NCI-H2227 (cell line): Measurements from ENCODE around the gene IGSF9.

Experiments
- DNase-seq: peaks from one replicate; lab custom pipeline; 2025; ENCODE audit not compliant: unreplicated experiment; lab: John Stamatoyannopoulos, UW

The IGSF9 gene, protein sequence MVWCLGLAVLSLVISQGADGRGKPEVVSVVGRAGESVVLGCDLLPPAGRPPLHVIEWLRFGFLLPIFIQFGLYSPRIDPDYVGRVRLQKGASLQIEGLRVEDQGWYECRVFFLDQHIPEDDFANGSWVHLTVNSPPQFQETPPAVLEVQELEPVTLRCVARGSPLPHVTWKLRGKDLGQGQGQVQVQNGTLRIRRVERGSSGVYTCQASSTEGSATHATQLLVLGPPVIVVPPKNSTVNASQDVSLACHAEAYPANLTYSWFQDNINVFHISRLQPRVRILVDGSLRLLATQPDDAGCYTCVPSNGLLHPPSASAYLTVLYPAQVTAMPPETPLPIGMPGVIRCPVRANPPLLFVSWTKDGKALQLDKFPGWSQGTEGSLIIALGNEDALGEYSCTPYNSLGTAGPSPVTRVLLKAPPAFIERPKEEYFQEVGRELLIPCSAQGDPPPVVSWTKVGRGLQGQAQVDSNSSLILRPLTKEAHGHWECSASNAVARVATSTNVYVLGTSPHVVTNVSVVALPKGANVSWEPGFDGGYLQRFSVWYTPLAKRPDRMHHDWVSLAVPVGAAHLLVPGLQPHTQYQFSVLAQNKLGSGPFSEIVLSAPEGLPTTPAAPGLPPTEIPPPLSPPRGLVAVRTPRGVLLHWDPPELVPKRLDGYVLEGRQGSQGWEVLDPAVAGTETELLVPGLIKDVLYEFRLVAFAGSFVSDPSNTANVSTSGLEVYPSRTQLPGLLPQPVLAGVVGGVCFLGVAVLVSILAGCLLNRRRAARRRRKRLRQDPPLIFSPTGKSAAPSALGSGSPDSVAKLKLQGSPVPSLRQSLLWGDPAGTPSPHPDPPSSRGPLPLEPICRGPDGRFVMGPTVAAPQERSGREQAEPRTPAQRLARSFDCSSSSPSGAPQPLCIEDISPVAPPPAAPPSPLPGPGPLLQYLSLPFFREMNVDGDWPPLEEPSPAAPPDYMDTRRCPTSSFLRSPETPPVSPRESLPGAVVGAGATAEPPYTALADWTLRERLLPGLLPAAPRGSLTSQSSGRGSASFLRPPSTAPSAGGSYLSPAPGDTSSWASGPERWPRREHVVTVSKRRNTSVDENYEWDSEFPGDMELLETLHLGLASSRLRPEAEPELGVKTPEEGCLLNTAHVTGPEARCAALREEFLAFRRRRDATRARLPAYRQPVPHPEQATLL

GRCh38 chr1:159945483-159946241 lies at the start of gene IGSF9:
TSS of gene IGSF9 (minus strand) at chr1:159945613. CDS start at chr1:159943454, 2,159 bp downstream.
- DNase-seq, result peak; percentile 98

GRCh38 chr1:159994896-159995295 lies 49.5 kb upstream of the IGSF9 start:
- no peak for DNase-seq

DNA sequence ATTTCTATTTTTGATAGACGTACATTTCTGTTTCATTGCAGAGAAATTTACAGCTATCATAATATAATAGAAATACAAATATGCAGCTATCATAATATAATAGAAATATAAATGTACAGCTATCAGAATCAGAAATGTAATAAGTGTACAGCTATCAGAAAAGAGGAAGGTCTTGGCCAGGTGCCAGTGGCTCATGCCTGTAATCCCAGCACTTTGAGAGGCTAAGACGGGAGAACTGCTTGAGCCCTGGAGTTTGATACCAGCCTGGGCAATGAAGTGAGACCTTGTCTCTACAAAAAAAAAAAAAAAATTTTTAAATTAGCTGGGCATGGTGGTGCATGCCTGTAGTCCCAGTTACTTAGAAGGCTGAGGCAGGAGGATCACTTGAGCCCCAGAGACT lies 48.5 kb upstream of the IGSF9 start:
- no peak for DNase-seq

DNA sequence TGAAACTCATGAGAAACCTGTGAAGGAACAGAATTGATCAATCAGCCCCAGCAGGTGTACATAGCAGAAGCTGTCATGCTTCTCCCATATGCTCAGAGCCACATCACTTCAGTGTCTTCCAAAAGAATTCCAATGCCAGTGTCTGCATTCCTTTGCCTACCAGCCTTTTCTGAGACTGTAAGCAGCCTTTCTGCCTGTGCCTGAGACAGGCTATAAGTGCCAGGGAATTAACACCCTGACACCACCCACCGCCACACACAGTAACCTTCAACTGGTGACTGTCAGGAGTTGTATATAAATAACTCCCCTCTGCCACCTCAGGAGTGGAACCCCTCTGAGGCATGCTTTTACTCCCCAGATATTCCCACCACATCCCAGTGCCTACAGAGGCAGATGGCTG lies 46.7 kb upstream of the IGSF9 start:
- no peak for DNase-seq

DNA sequence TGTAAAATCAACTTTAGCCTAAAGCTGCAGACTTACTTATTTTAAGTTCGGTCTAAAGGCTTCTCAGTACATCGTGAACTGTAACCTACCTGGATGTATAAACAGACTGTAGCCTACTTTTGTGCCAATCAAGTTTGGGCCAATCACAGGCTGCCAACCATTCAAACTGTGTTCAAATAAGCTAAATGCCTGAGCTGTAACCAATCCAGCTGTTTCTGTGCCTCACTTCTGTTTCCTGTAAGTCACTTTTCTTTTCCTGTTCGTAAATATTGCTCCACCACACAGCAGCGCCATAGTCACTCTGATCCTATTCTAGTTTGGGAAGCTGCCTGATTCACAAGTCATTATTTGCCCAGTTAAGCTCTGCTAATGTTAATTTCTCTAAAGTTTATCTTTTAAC lies 46.1 kb upstream of the IGSF9 start:
- DNase-seq, result no peak

GRCh38 chr1:159990005-159990404 lies 44.6 kb upstream of the IGSF9 start:
- no peak for DNase-seq

DNA sequence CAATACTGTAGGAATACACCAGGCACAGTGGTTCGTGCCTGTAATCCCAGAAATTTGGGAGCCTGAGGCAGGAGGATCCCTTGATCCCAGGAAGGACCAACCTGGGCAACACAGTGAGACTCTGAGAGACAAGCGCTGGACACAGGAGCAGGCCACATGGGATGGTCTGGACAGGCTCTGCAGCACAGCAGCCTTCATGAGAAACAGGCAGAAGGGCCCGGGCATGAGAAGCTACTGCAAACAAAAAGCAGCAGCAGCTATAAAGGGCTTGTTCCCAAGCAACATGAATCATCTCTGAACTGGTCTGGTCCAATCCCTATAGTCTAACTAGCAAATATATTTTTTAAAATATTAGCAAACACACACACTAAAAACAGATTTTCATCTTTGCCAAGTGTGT lies 44.2 kb upstream of the IGSF9 start:
- no peak for DNase-seq

- DNase-seq, result no peak
Measured at GRCh38 chr1:159988006-159988405, 42.6 kb upstream of the IGSF9 start.

DNA sequence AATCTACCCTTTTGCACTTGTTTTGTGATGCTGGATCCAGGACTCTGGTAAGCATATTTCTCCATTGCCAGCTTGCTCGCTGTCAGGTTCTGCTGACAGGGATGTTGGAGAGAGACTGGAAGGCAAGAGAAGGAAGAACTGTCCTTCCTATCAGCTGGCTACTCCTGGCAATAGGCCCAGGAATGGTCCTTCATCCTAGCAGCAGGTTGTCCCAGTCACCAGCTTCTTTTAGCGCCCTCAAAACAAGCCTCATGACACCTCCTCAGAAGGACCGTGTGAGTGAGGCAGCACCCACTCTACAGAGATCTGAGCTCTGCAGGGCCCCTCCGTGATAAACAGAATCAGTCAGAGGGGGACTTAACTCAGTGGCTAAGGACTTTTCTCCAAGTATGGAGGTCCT lies 41.8 kb upstream of the IGSF9 start:
- no peak for DNase-seq

DNA sequence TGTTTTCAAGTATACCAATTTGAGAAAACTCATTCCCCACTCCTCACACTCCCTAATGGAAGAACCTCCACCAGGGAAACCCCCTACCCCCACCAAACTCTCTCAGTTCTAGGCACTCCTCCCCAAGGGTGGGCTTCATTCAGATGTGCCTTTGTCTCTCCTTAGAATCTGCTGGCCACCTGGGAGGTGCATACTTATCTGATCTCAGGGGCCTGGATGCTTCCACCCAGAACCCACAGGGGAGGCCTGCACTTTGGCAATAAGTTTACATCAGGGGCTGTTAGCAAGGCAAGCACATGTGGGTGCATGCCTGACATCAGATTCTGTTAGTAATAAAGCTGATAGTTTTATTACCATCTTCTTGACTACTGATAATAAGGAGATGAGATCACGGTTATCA lies 41.1 kb upstream of the IGSF9 start:
- no peak for DNase-seq

DNA sequence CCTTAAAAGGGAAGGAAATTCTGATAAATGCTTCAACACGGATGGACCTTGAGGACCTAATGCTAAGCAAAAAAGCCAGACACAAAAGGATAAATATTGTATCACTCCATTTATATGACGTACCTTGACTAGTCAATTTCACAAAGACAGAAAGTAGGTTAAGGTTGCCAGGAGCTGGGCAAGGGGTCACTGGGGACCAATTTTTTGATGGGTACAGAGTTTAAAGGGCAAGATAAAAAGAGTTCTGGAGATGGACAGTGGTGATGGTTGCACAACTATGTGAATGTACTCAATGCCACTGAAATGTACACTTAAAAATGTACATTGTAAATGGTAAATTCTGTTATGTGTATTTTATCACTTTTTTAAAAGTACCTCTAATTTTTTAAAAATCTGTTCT lies 40.7 kb upstream of the IGSF9 start:
- DNase-seq, result no peak

DNA sequence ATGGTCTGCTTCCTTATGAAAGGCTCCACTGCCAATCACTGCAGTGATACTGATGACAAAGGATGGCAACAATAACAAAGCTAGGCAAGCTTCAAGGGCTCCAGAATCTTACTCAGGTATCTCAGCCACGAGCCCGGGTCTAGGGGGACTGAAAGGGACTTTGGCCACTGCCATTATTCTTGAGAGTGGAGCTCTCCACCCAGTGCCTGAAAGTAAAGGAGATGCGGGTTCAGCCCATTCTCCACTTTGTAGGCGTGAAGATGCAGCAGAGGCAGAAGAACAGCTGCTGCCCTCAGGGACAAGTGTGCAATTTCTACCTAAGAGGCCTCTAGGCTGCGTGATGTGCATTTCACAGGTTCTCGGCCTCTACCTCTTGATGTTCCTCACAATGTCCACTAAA lies 40.1 kb upstream of the IGSF9 start:
- no peak for DNase-seq

DNA sequence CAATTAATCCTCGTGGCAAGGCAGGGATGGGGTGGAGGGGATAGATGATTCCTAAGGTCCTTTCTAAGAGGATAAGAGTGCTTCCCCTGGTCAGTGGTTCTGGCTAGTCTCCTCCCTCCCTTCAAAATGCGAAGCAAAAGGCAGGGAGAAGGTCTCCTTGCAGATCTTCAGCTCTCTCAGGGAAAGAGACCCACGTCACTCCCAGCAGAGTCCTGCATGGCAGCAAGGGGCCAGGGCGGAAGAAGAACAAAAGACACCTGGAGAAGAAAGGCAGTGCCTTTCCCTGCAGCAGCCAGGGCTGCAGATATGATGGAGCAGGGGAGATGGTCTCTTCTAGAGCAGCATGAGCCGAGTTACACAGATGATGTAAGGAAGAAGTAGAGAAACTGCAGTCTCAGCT lies 38.3 kb upstream of the IGSF9 start:
- DNase-seq, result no peak

GRCh38 chr1:159982280-159982679 lies 36.9 kb upstream of the IGSF9 start:
- DNase-seq, result no peak

GRCh38 chr1:159981351-159982055 lies 36.1 kb upstream of the IGSF9 start:
- no peak for DNase-seq

- DNase-seq, result no peak
Measured at GRCh38 chr1:159980786-159981185, 35.4 kb upstream of the IGSF9 start.

DNA sequence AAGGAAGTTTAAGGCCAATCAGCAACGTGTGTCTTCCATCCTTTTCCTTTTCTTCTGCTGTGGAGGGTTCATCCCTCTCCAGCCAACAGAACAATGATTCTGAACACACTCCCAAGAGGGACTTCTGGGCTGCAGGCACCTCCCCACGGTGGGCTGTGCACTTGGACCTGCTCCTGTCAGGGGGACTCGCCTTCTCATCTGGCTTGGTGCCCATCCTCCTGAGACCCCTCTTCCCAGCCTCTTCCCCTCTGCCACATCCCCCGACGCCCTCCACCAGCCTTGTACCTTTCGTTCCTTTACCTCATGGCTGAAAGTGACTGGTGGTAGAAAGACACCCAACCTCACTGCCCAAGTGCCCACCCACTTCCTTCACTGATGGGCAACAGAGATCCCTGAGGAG lies 34.7 kb upstream of the IGSF9 start:
- DNase-seq, result no peak

DNA sequence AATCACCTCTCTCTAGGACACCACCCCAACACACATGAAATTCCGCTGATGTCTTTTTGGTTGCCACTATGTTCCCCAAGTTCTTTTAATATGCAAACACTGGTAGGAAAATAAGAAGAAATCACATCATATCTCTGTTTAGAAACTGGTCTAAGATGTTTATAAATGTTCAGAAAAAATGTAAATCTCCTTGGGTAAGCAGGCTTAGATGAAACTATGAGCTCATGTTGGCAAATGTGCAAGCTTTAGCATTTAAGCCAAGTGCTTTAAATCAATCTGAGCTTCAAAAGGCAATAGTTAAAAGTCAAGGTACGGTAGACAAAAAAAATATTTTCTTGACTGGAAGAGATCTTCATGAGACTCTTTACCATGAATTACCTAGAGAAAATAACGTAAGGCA lies 33.8 kb upstream of the IGSF9 start:
- DNase-seq, result no peak

- DNase-seq, result no peak
Measured at GRCh38 chr1:159978107-159978398, 32.6 kb upstream of the IGSF9 start.

DNA sequence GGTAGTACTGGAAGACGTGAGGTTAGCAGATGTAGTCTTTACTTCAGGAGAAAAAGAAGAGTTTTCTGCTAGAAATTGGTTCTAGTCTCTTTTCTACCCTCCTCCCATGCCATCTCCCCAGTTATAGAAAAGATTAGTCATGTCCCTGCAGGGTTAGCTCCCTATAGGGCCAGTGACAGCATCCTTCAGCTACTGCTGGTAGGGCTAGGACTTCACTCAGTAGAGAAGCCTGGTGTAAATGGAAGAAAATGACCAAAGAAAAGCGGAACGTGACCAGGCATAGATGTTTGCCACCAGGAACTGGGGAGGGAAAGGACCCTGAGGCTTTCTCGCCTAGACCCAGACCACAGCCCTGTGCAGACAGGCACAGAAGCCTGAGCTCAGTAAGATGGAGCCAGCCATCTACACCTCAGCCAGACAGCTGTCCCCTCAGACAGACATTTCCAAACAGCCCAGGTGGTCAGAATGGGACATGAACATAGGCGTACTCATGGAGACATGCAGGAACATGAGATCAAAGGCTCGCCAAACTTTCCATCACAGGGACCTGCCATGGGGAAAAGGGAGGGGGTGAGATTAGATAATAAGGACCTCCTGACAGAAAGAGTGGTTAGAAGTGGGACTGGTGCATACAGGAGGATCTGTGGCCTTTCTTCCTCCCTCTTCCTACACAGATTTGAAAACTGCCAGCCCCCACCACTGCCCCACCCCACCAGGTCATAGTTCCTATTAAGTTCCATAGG lies 32.1 kb upstream of the IGSF9 start:
- DNase-seq, result no peak
